Heart left ventricle (tissue), 16 donors: Measurements from ENCODE around the gene PRR23E. TPM values are rescaled to one million over a fixed set of nuclear protein-coding genes. Genes with fewer than 3 reads are reported as not detected.

Experiments
- ATAC-seq, 4 donors: fragments of 200-7000 bp; cut with Tn5 transposase; one replicate each; pipeline ENCODE4 v1.9.1; 2020 to 2022; ENCODE audit warnings: moderate library complexity in 4 of 4, mild to moderate bottlenecking in 3 of 4, moderate number of reproducible peaks in 1 of 4
- DNase-seq, 5 donors: peaks; one replicate each; pipeline ENCODE4 v3.0.0-alpha.2; 2020
- H3K27ac ChIP-seq, 12 donors: fragments of 200-600 bp; sonication (generic) in 4 of 12; one replicate each; pipeline versions ENCODE4 v1.5.0 to v1.8.0; 2016 to 2022; ENCODE audit warnings: mild to moderate bottlenecking in 2 of 12
- H3K27me3 ChIP-seq, 9 donors: fragments of 200-600 bp; sonication (generic) in 2 of 9; one replicate each; pipeline versions ENCODE4 v1.5.1 to v1.8.0; 2016 to 2022; ENCODE audit warnings: mild to moderate bottlenecking in 3 of 9
- H3K36me3 ChIP-seq, 9 donors: fragments of 200-600 bp; sonication (generic) in 2 of 9; one replicate each; pipeline versions ENCODE4 v1.5.0 to v1.8.0; 2018 to 2022; ENCODE audit warnings: mild to moderate bottlenecking in 2 of 9
- H3K4me1 ChIP-seq, 12 donors: fragments of 200-600 bp; sonication (generic) in 4 of 12; one replicate each; pipeline versions ENCODE4 v1.5.0 to v1.8.0; 2016 to 2022; ENCODE audit warnings: mild to moderate bottlenecking in 3 of 12
- H3K4me3 ChIP-seq, 12 donors: fragments of 200-600 bp; sonication (generic) in 4 of 12; one replicate each; pipeline versions ENCODE4 v1.5.0 to v1.8.0; 2017 to 2022; ENCODE audit warnings: mild to moderate bottlenecking in 9 of 12, moderate library complexity in 4 of 12
- H3K9me3 ChIP-seq, 12 donors: fragments of 200-600 bp; sonication (generic) in 4 of 12; one replicate each; pipeline versions ENCODE4 v1.5.0 to v1.8.0; 2016 to 2022; ENCODE audit warnings: mild to moderate bottlenecking in 1 of 12
- CTCF ChIP-seq, 12 donors: fragments of 200-600 bp; sonication (generic) in 4 of 12; IDR thresholded peaks; one replicate each; pipeline versions ENCODE4 v1.5.0 to v1.8.0; 2018 to 2022; ENCODE audit warnings: antibody characterized with exemption in 12 of 12, mild to moderate bottlenecking in 5 of 12
- POLR2A ChIP-seq, 2 donors: fragments of 450-650 bp; IDR thresholded peaks; one replicate each; pipeline ENCODE4 v1.6.1; 2017; ENCODE audit warnings: antibody characterized with exemption in 2 of 2, mild to moderate bottlenecking in 2 of 2, moderate library complexity in 2 of 2
- WGBS, 4 donors: extraction: QIAGEN DNeasy Blood & Tissue Kit in 2 of 4; methylation state at CpG; one replicate each; pipeline versions ENCODE4 v1.1.5 to v1.1.7; 2013 to 2018; 5-methylcytosine and 5-hydroxymethylcytosine counted together
- intact Hi-C, 10 donors: fragments of 100-400 bp; cut with DNase I; formaldehyde crosslinking; loops; one replicate each; pipeline versions ENCODE4 v1.11.1 to v1.14.2; 2022
- polyA plus RNA-seq, 2 donors: library from polyadenylated mRNA; stranded (reverse); fragments of 200-250 nt; gene quantifications; one replicate each; pipeline ENCODE4 v1.2.3, GENCODE V29; 2013
- total RNA-seq, 9 donors: library from RNA; depleted of rRNA in 2 of 9; stranded (reverse); fragments of >200 nt in 2 of 9; fragmentation: NEBNext Ultra II Directional in 3 of 9; extraction: Animal tissue kit (Norgen Biotek cat#: 25700) in 3 of 9; gene quantifications; one replicate each; pipeline versions ENCODE4 v1.1.0 to v1.2.4, GENCODE V29; 2016 to 2023
- donor health status: ischemic (EF 13 %, LVEDD 7.1; RV severe dilation, severe dysfunction).
- donor health status: healthy with polysubstance abuse.
- donor health status: DM: no; HTN: yes; CAD: no.
- donor health status: DM: no; HTN: no; CAD: no.
- donor health status: ischemic (EF 25% LVEDD 6.9; RV normal size, moderate dysfunction).
- donor health status: ischemic (EF 25% LVEDD 5.7; RV mildly dilated, moderate dysfunction).
- donor health status: healthy.
- donor health status: DM: yes; HTN: yes; CAD: no.
- donor health status: ischemic (EF 35%, LVEDD 5.7; RV mildly dilated, moderate dysfunction).
- donor health status: nonischemic (EF 11% LVEDD 7.7; RV severe dilation, severe dysfunction).
- donor health status: DM: yes; HTN: yes; CAD: no.
- donor health status: PGD.
- donor health status: ischemic (EF 29% LVEDD 5.4; RV normal size, mild dysfunction).
- donor health status: nonischemic (EF 23%, LVEDD 6.1; RV moderate dilation, normal function).

Gene PRR23E
- total and polyA plus RNA-seq, 11 donors: not detected

GRCh38 chr3:127167315-127168043 is 25.5 kb upstream of the PRR23E start:
- no peaks in the 10 kb centered on the region for H3K36me3 ChIP-seq
- no peaks in the 10 kb centered on the region for H3K9me3 ChIP-seq
- ATAC-seq: no peak
- 75 to 82% (median 79%) methylated on average over 9 of the region's 9 CpGs for WGBS, 4 donors
- TF ChIP-seq CTCF (IDR thresholded peaks at IDR 0.05) (no peak), POLR2A (IDR thresholded peaks at IDR 0.05) (no peak)
- H3K4me1 ChIP-seq: peaks cover 0 to 7% (median 0%) of the 10 kb centered on the region in 12 donors
- no peak for DNase-seq
- H3K4me3 ChIP-seq: no peak overlapping the region
- peaks cover 0 to 17% (median 0%) of the 10 kb centered on the region in 9 donors for H3K27me3 ChIP-seq
- H3K27ac ChIP-seq: no peak overlapping the region
- intact Hi-C loops: loop anchor here in 1 of 10 donors (5.0 kb wide), 1 partner anchor 180 kb away; no protein-coding TSS in a partner anchor

- WGBS, 4 donors: 31 to 49% (median 40%) methylated on average over 5 to 6 of the region's 6 CpGs
- no peak overlapping the region for H3K27ac ChIP-seq
- TF ChIP-seq POLR2A (IDR thresholded peaks at IDR 0.05) (no peak), CTCF (IDR thresholded peaks at IDR 0.05) (no peak)
- peaks cover 0 to 17% (median 0%) of the 10 kb centered on the region in 9 donors for H3K27me3 ChIP-seq
- intact Hi-C loops: loop anchor here in 1 of 10 donors (5.0 kb wide), 1 partner anchor 181 kb away; no protein-coding TSS in a partner anchor
- H3K4me3 ChIP-seq: no peak overlapping the region
- peak; percentile 96 to 98 (median 98) for ATAC-seq
- H3K36me3 ChIP-seq: no peaks in the 10 kb centered on the region
- H3K4me1 ChIP-seq: peaks cover 0 to 7% (median 0%) of the 10 kb centered on the region in 12 donors
- DNase-seq: peak in 4 of 5 donors; percentile 59 to 87 (median 72)
- no peaks in the 10 kb centered on the region for H3K9me3 ChIP-seq
Observed at GRCh38 chr3:127168271-127168670, 24.7 kb upstream of the PRR23E start.

GRCh38 chr3:127170814-127171213 is 22.1 kb upstream of the PRR23E start:
- ATAC-seq (no peak), DNase-seq (peak in 1 of 5 donors; percentile 40)
- no peak overlapping the region for H3K27ac ChIP-seq
- H3K4me1 ChIP-seq: peaks cover 0 to 7% (median 0%) of the 10 kb centered on the region in 12 donors
- WGBS, 4 donors: 44 to 62% (median 51%) methylated on average over 4 to 7 of the region's 7 CpGs
- no peaks in the 10 kb centered on the region for H3K36me3 ChIP-seq
- H3K27me3 ChIP-seq: peaks cover 0 to 17% (median 0%) of the 10 kb centered on the region in 9 donors
- intact Hi-C loops: loop anchor here in 8 of 10 donors (5.0 to 10.0 kb wide), 6 partner anchors 174 to 496 kb away; partner anchors contain the start of gene PLXNA1 (in 2 of the 8)
- H3K9me3 ChIP-seq: no peaks in the 10 kb centered on the region
- TF ChIP-seq POLR2A (IDR thresholded peaks at IDR 0.05) (no peak), CTCF (IDR thresholded peaks at IDR 0.05) (no peak)
- no peak overlapping the region for H3K4me3 ChIP-seq

- no peaks in the 10 kb centered on the region for H3K36me3 ChIP-seq
- peaks cover 0 to 7% (median 0%) of the 10 kb centered on the region in 12 donors for H3K4me1 ChIP-seq
- ATAC-seq (no peak), DNase-seq (no peak)
- no peak for TF ChIP-seq POLR2A (IDR thresholded peaks at IDR 0.05)
- no peak for TF ChIP-seq CTCF (IDR thresholded peaks at IDR 0.05)
- 72 to 80% (median 80%) methylated on average over 5 to 6 of the region's 6 CpGs for WGBS, 4 donors
- no peaks in the 10 kb centered on the region for H3K9me3 ChIP-seq
- H3K27me3 ChIP-seq: peaks cover 0 to 17% (median 0%) of the 10 kb centered on the region in 9 donors
- no peak overlapping the region for H3K27ac ChIP-seq
- no peak overlapping the region for H3K4me3 ChIP-seq
- intact Hi-C loops: loop anchor here in 8 of 10 donors (5.0 to 10.0 kb wide), 6 partner anchors 174 to 497 kb away; partner anchors contain the start of gene PLXNA1 (in 2 of the 8)
Observed at GRCh38 chr3:127171320-127171719, 21.6 kb upstream of the PRR23E start.
